K562 (cell line): ENCODE data around the gene APLF. TPM values are rescaled to one million over a fixed set of nuclear protein-coding genes. Genes with fewer than 3 reads are reported as not detected.
A peak's percentile ranks its signal among the peaks of the same experiment; 100 is the strongest.

Source experiments
- ASH1L ChIP-seq: fragments of 450-650 bp; IDR thresholded peaks from 2 replicates; pipeline ENCODE4 v1.6.1; 2018; ENCODE audit warnings: borderline replicate concordance, mild to moderate bottlenecking, low read depth; ENCODE audit not compliant: partially characterized antibody
- CHD7 ChIP-seq: fragments of 200-600 bp; sonication (generic); IDR thresholded peaks from one replicate; pipeline ENCODE4 v1.6.1; 2012; ENCODE audit warnings: mild to moderate bottlenecking, low read depth, low read length, inconsistent platforms
- CREM ChIP-seq: IDR thresholded peaks from 2 replicates; pipeline ENCODE4 v1.6.1; 2014; ENCODE audit warnings: antibody characterized with exemption, low read depth
- DACH1 ChIP-seq: fragments of 450-650 bp; IDR thresholded peaks from 2 replicates; pipeline ENCODE4 v1.6.1; 2018; ENCODE audit not compliant: partially characterized antibody
- EP400 ChIP-seq: fragments of 450-650 bp; IDR thresholded peaks from 2 replicates; pipeline ENCODE4 v1.6.1; 2017; ENCODE audit warnings: antibody characterized with exemption, mild to moderate bottlenecking, moderate library complexity
- FOXK2 ChIP-seq, 2 experiments: fragments of 450-650 bp; IDR thresholded peaks in 1 of 2; conservative IDR thresholded peaks in 1 of 2; 2 replicates each; pipeline ENCODE4 v1.6.1; 2016; ENCODE audit warnings: low read depth in 2 of 2, mild to moderate bottlenecking in 1 of 2
- HDAC2 ChIP-seq: fragments of 450-650 bp; IDR thresholded peaks from 2 replicates; pipeline ENCODE4 v1.6.1; 2016; ENCODE audit warnings: mild to moderate bottlenecking
- KDM1A ChIP-seq, 2 experiments: fragments of 450-650 bp; IDR thresholded peaks; 2 replicates each; pipeline ENCODE4 v1.6.1; 2016; ENCODE audit warnings: mild to moderate bottlenecking in 2 of 2
- MBD2 ChIP-seq: sonication (generic); IDR thresholded peaks from 2 replicates; pipeline ENCODE4 v1.6.1; 2016; ENCODE audit warnings: low read depth, borderline replicate concordance
- MTA2 ChIP-seq: fragments of 450-650 bp; IDR thresholded peaks from 2 replicates; pipeline ENCODE4 v1.6.1; 2016; ENCODE audit warnings: low read depth
- MTA3 ChIP-seq: fragments of 450-650 bp; formaldehyde crosslinking; IDR thresholded peaks from 2 replicates; pipeline ENCODE4 v1.6.1; 2017; ENCODE audit warnings: mild to moderate bottlenecking, borderline replicate concordance
- PHB2 ChIP-seq: fragments of 450-650 bp; IDR thresholded peaks from 2 replicates; pipeline ENCODE4 v1.6.1; 2017; ENCODE audit warnings: low read depth
- SMARCE1 ChIP-seq: fragments of 450-650 bp; IDR thresholded peaks from 2 replicates; pipeline ENCODE4 v1.7.1; 2016; ENCODE audit warnings: mild to moderate bottlenecking
- TAL1 ChIP-seq: fragments of 450-650 bp; IDR thresholded peaks from 2 replicates; pipeline ENCODE4 v1.6.1; 2016; ENCODE audit warnings: mild to moderate bottlenecking
- ZNF655 ChIP-seq: fragments of 250-450 bp; sonication (Bioruptor Pico); IDR thresholded peaks from 2 replicates; pipeline ENCODE4 v1.5.0; 2021
- polyA plus RNA-seq, 8 experiments: library from polyadenylated mRNA; depleted of rRNA in 4 of 8; stranded (reverse) in 5 of 8; unstranded in 3 of 8; fragments of >200 nt; fragmentation: Nextera tagmentation in 2 of 8; fragmentation: Illumina TruSeq in 1 of 8; extraction: Ambion mirVana in 2 of 8; extraction: Trizol in 1 of 8; gene quantifications; 2 replicates each; pipeline versions ENCODE4 v1.2.1 to v1.2.3, GENCODE V29; 2011 to 2014; ENCODE audit warnings: inconsistent platforms in 1 of 8, missing spikeins in 1 of 8
- total RNA-seq, 7 experiments: library from RNA; depleted of rRNA in 6 of 7; stranded (reverse); fragments of >200 nt in 6 of 7; fragmentation: Illumina TruSeq in 2 of 7; extraction: Trizol in 2 of 7; gene quantifications; 2 replicates each; pipeline versions ENCODE4 v1.2.1 to v1.2.3, GENCODE V29; 2011 to 2021; ENCODE audit warnings: low replicate concordance in 1 of 7

The APLF gene
- total and polyA plus RNA-seq, 9 of the 15 experiments (the other 6 are each of a cell fraction or from before 2014, with no cell fraction given) = 0.07 to 1.1 (median 0.71) TPM

DNA sequence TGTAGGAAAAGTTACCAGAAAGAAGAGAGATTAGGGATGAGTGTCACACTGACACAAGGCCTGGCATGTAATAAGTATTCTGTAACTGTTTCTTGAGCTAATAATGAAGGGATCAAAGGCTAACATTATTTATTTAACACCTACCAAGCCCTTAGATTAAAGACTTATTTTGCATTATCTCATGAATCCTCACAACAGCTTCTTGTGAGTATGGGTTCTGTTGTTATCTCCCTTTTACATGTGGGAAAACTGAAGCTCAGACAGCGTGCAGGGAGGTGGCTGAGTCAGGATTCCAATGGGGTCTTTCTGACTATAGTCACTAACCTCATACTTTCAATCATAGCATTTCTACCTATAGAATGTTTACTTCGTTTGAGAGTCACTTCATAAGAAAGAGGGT is 97.0 kb downstream of the APLF start (continued):
- TF ChIP-seq FOXK2 (conservative IDR thresholded peaks at IDR 0.05 in 1 of 2, IDR thresholded peaks at IDR 0.05 in 1 of 2; ENCODE audit: low read depth in 2 of 2) (peak in 1 of 2 experiments; percentile 44; a peak in 1 of 4 replicates), TAL1 (peak; percentile 92), CHD7 (no peak), MTA2 (peak; percentile 78), KDM1A (IDR thresholded peaks at IDR 0.05) (peak; percentile 22 to 42; a peak in 2 of 4 replicates), HDAC2 (peak; percentile 76; the same call in 1 of the 2 replicates), ASH1L (no peak), PHB2 (0 out of 2 replicates have a peak, but pooled peaks have one; percentile 65), SMARCE1 (peak; percentile 89), CREM (peak; percentile 45; the same call in 1 of the 2 replicates), MTA3 (0 out of 2 replicates have a peak, but pooled peaks have one; percentile 41), ZNF655 (CRISPR knock-in tag) (no peak), MBD2 (peak; percentile 39; the same call in 1 of the 2 replicates), EP400 (peak; percentile 29; the same call in 1 of the 2 replicates), DACH1 (peak; percentile 52)
